GM12892 (cell line): ENCODE measurements around the gene APOBR.
"Not testable (repeated sequence)": the region's sequence is repeated elsewhere in the genome, so short reads cannot be mapped to it uniquely, and the experiment has no call there.

ENCODE experiments used
- POLR2A ChIP-seq: IDR thresholded peaks from 2 replicates; pipeline ENCODE4 v1.6.1; 2011; ENCODE audit warnings: low read depth, low read length, control low read depth
- POLR2AphosphoS5 ChIP-seq: IDR thresholded peaks from 2 replicates; pipeline ENCODE4 v1.6.1; 2011; ENCODE audit warnings: low read depth, low read length, control low read depth
- TAF1 ChIP-seq: IDR thresholded peaks from 2 replicates; pipeline ENCODE4 v1.6.1; 2011; ENCODE audit warnings: low read depth, mild to moderate bottlenecking, control low read depth, low read length, borderline replicate concordance

- not testable (repeated sequence) for TF ChIP-seq TAF1, POLR2A, POLR2AphosphoS5
Observed at GRCh38 chr16:28446388-28446787, 48.1 kb upstream of the APOBR start.
